Thoracic aorta (tissue), 2 donors: ENCODE measurements around the gene TBC1D3. TPM values are rescaled to one million over a fixed set of nuclear protein-coding genes. Genes with fewer than 3 reads are reported as not detected.
"Not testable (repeated sequence)": the region's sequence is repeated elsewhere in the genome, so short reads cannot be mapped to it uniquely, and the experiment has no call there.

Source experiments
- ATAC-seq: fragments of 150-250 bp; one replicate; pipeline ENCODE4 v1.8.0; 2017; ENCODE audit warnings: low read depth; ENCODE audit not compliant: insufficient number of reproducible peaks, low FRiP score
- DNase-seq: peaks from one replicate; pipeline ENCODE4 v3.0.0-alpha.2; 2020; ENCODE audit warnings: low spot score
- H3K27ac ChIP-seq, 2 donors: fragments of 200-600 bp; sonication (generic); 1 replicate in 1 of 2; 2 replicates in 1 of 2; pipeline ENCODE4 v1.5.1; 2016; ENCODE audit warnings: mild to moderate bottlenecking in 2 of 2, moderate library complexity in 2 of 2
- H3K27me3 ChIP-seq: fragments of 200-600 bp; sonication (generic); replicated peaks from 2 replicates; pipeline ENCODE4 v1.6.0; 2016; ENCODE audit warnings: mild to moderate bottlenecking; ENCODE audit not compliant: insufficient read depth
- H3K36me3 ChIP-seq: fragments of 200-600 bp; sonication (generic); one replicate; pipeline ENCODE4 v1.5.1; 2016
- H3K4me1 ChIP-seq, 2 donors: fragments of 200-600 bp; sonication (generic); 1 replicate in 1 of 2; 2 replicates in 1 of 2; pipeline versions ENCODE4 v1.5.1 to v1.6.0; 2016; ENCODE audit warnings: low read depth in 2 of 2, mild to moderate bottlenecking in 1 of 2; ENCODE audit not compliant: control insufficient read depth in 1 of 2
- H3K4me3 ChIP-seq: fragments of 200-600 bp; sonication (generic); 2 replicates; pipeline ENCODE4 v1.5.1; 2016; ENCODE audit warnings: mild to moderate bottlenecking
- H3K9me3 ChIP-seq: fragments of 200-600 bp; sonication (generic); 2 replicates; pipeline ENCODE4 v1.5.1; 2016
- total RNA-seq, 2 donors: library from RNA; depleted of rRNA; stranded (reverse); fragments of >200 nt; gene quantifications; one replicate each; pipeline versions ENCODE4 v1.1.0 to v1.2.3, GENCODE V29; 2016

Gene TBC1D3
- not detected for total RNA-seq

- H3K27ac ChIP-seq, H3K9me3 ChIP-seq, H3K27me3 ChIP-seq, ATAC-seq, DNase-seq, H3K36me3 ChIP-seq, H3K4me3 ChIP-seq, H3K4me1 ChIP-seq: not testable (repeated sequence)
Observed at GRCh38 chr17:38192455-38192854, at the start of gene TBC1D3. TSS of gene TBC1D3 (minus strand) at chr17:38192555. CDS start at chr17:38191029, 1,526 bp downstream.

DNA sequence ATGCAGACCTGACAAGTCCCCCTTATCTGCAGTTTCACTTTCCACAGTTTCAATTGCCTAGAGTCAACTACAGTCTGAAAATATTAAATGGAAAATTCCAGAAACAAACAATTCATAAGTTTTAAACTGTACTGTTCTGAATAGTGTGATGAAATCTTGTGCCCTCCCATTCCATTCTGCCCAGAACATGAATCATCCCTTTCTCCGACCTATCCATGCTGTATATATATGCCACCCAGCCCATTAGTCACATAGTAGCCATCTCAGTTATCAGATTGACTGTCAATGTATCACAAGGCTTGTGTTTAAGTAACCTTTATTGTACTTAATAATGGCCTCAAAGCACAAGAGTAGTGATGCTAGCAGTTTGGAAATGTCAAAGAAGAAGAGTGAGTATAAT is 40.4 kb upstream of the TBC1D3 start:
- H3K27ac ChIP-seq, H3K4me1 ChIP-seq, H3K9me3 ChIP-seq, H3K36me3 ChIP-seq, DNase-seq, ATAC-seq, H3K4me3 ChIP-seq, H3K27me3 ChIP-seq: not testable (repeated sequence)

DNA sequence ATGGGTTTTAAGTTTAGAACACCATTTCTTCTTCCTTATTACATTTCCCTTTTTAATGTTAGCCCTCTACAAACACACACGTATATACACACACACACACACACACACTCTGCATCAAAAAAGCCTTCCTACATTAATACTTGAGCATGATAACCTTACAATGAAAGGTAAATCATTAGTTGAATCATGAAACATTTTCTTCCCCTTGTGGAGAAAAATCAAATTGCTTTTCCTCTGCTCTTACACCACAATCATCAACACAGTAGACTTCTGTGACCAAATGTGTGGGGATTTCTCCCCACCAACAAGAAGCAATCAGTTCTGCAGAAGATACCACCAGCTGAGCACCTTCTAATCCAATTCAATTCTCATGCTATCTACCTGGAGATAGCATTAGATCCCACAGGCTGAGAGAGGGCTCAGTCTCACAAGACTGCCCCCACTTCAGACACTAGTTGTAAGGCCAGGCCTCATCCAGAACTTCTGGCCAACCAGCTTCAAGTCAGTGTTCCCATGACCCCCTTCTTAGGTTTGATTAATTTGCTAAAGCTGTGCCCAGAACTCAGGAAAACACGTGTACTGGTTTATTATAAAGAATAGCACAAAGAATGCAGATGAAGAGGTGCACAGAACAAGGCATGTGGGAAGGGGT is 33.6 kb upstream of the TBC1D3 start:
- H3K27me3 ChIP-seq, DNase-seq, ATAC-seq, H3K4me3 ChIP-seq, H3K9me3 ChIP-seq, H3K36me3 ChIP-seq, H3K27ac ChIP-seq, H3K4me1 ChIP-seq: not testable (repeated sequence)

DNA sequence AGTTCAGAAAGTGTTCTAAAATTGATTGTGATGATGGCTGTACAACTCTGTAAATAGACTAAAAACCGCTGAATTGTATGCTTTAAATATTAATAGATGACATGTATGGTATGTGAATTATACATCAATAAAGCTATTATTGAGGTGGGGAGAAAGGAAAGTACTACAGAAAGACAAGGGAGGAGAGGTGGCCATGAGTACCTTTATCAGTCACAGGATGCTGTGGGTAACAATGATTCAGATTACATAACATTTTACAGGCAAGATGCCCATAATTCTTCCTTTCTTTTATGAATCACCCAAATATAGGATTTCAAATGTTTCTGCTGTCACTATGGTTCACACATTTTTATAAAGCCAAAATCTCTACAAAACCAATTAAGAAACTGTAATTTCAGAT is 28.5 kb upstream of the TBC1D3 start:
- H3K36me3 ChIP-seq, ATAC-seq, H3K27ac ChIP-seq, H3K27me3 ChIP-seq, DNase-seq, H3K9me3 ChIP-seq, H3K4me1 ChIP-seq, H3K4me3 ChIP-seq: not testable (repeated sequence)

DNA sequence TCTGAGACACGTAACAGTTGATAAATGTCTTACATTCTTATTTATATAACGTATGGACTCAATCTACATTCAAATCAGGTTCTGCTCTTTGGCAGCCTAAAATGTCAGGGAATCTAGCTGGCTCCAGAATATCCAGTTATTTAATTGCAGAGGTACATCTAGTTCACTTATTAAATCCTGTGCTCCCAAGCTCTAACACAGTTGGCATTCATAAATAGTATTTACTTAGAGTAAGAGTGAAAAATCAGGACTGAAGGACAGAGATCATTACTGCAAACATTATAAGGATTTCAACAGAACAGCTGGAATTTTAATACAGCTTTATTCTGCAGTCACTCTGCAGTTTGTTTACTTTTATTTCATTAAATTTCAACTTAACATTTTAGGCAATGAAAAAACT is 7.9 kb upstream of the TBC1D3 start:
- not testable (repeated sequence) for H3K4me1 ChIP-seq, H3K9me3 ChIP-seq, H3K27me3 ChIP-seq, H3K4me3 ChIP-seq, ATAC-seq, DNase-seq, H3K36me3 ChIP-seq, H3K27ac ChIP-seq

GRCh38 chr17:38134860-38135259 is 57.5 kb downstream of the TBC1D3 start:
- not testable (repeated sequence) for H3K36me3 ChIP-seq, DNase-seq, H3K9me3 ChIP-seq, H3K4me3 ChIP-seq, H3K27ac ChIP-seq, H3K4me1 ChIP-seq, H3K27me3 ChIP-seq, ATAC-seq

Other genes with a start within 250 kb of the TBC1D3 start
- 10 to 100 TPM in 1 of 2 donors, 1 to 10 TPM in 1; 7.9 to 18.1 TPM for gene TBC1D3L, start 203.5 kb downstream of the TBC1D3 start, total RNA-seq
- gene TBC1D3D, start 188.6 kb downstream of the TBC1D3 start, total RNA-seq = 1 to 10 TPM in 1 of 2 donors, not detected in 1; 2.3 TPM
- gene TBC1D3C, start 123.9 kb downstream of the TBC1D3 start, total RNA-seq = not detected
- gene TBC1D3E, start 64.6 kb downstream of the TBC1D3 start, total RNA-seq = not detected
- gene MRPL45, start 104.6 kb upstream of the TBC1D3 start, total RNA-seq = 10 to 100 TPM in 1 of 2 donors, 1 to 10 TPM in 1; 9.0 to 10.7 TPM
- gene GPR179, start 151.4 kb upstream of the TBC1D3 start, total RNA-seq = under 1 TPM in 1 of 2 donors, not detected in 1; 0.42 TPM
- 10 to 100 TPM; 14.3 to 21.9 TPM for gene SOCS7, start 159.3 kb upstream of the TBC1D3 start, total RNA-seq
- 10 to 100 TPM; 87.1 to 89.2 TPM for gene ARHGAP23, start 235.9 kb upstream of the TBC1D3 start, total RNA-seq